NCI-H748 (cell line): ENCODE data around the gene TSPAN2.

Experiments
- DNase-seq: peaks from one replicate; lab custom pipeline; 2025; ENCODE audit not compliant: unreplicated experiment; lab: John Stamatoyannopoulos, UW

Gene TSPAN2

GRCh38 chr1:115114308-115114707 is 25.0 kb upstream of the TSPAN2 start:
- DNase-seq: peak; percentile 13

- DNase-seq: no peak
Observed at GRCh38 chr1:115113766-115114165, 24.5 kb upstream of the TSPAN2 start.

- peak; percentile 33 for DNase-seq
Observed at GRCh38 chr1:115112496-115113375, 23.4 kb upstream of the TSPAN2 start.

- no peak for DNase-seq
Observed at GRCh38 chr1:115107516-115108260, 18.4 kb upstream of the TSPAN2 start.

- no peak for DNase-seq
Observed at GRCh38 chr1:115105831-115106230, 16.5 kb upstream of the TSPAN2 start.

- no peak for DNase-seq
Observed at GRCh38 chr1:115099693-115100050, 10.4 kb upstream of the TSPAN2 start.

- DNase-seq: peak; percentile 90
Observed at GRCh38 chr1:115098979-115099692, 9.8 kb upstream of the TSPAN2 start.

- DNase-seq: no peak
Observed at GRCh38 chr1:115092175-115092574, 2.9 kb upstream of the TSPAN2 start.

GRCh38 chr1:115091572-115091971 is 2.3 kb upstream of the TSPAN2 start:
- DNase-seq: no peak

- DNase-seq: no peak
Observed at GRCh38 chr1:115090956-115091355, 1.7 kb upstream of the TSPAN2 start.

- DNase-seq: no peak
Observed at GRCh38 chr1:115090540-115090939, 1.2 kb upstream of the TSPAN2 start.

- DNase-seq: no peak
Observed at GRCh38 chr1:115090186-115090490, 835 bp upstream of the TSPAN2 start.

- peak; percentile 71 for DNase-seq
Observed at GRCh38 chr1:115088871-115089419, 358 bp downstream of the TSPAN2 start.

- DNase-seq: no peak
Observed at GRCh38 chr1:115088115-115088778, 1.1 kb downstream of the TSPAN2 start.

GRCh38 chr1:115086176-115086830 is 3.0 kb downstream of the TSPAN2 start:
- DNase-seq: no peak

- DNase-seq: no peak
Observed at GRCh38 chr1:115084902-115085511, 4.3 kb downstream of the TSPAN2 start.

- DNase-seq: no peak
Observed at GRCh38 chr1:115082949-115083348, 6.4 kb downstream of the TSPAN2 start.

- no peak for DNase-seq
Observed at GRCh38 chr1:115078708-115079107, 10.6 kb downstream of the TSPAN2 start.

GRCh38 chr1:115077984-115078330 is 11.3 kb downstream of the TSPAN2 start:
- DNase-seq: no peak

- DNase-seq: no peak
Observed at GRCh38 chr1:115077286-115077983, 11.9 kb downstream of the TSPAN2 start.
